Liver (tissue), 9 donors: ENCODE results near the gene SYT5. TPM values are rescaled to one million over a fixed set of nuclear protein-coding genes. Genes with fewer than 3 reads are reported as not detected.
"Not testable (repeated sequence)": the region's sequence is repeated elsewhere in the genome, so short reads cannot be mapped to it uniquely, and the experiment has no call there.

Experiments used
- DNase-seq: peaks from one replicate; pipeline ENCODE4 v3.0.0-alpha.2; 2017; ENCODE audit warnings: low spot score
- H3K27ac ChIP-seq, 2 donors: one replicate each; pipeline ENCODE4 v1.7.0; 2013; ENCODE audit warnings: inconsistent platforms in 2 of 2, low read length in 2 of 2, control low read depth in 1 of 2, low read depth in 1 of 2, mild to moderate bottlenecking in 1 of 2
- H3K27me3 ChIP-seq, 4 donors: one replicate each; pipeline versions ENCODE4 v1.6.1 to v1.7.0; 2013; ENCODE audit warnings: low read length in 3 of 4, inconsistent platforms in 1 of 4, mild to moderate bottlenecking in 1 of 4, moderate library complexity in 1 of 4; ENCODE audit not compliant: control insufficient read depth in 4 of 4, insufficient read depth in 4 of 4
- H3K36me3 ChIP-seq, 4 donors: one replicate each; pipeline versions ENCODE4 v1.6.1 to v1.7.0; 2013; ENCODE audit warnings: low read length in 3 of 4, mild to moderate bottlenecking in 3 of 4, low read depth in 1 of 4, moderate library complexity in 1 of 4; ENCODE audit not compliant: control insufficient read depth in 4 of 4, insufficient read depth in 3 of 4
- H3K4me1 ChIP-seq, 4 donors: one replicate each; pipeline versions ENCODE4 v1.6.1 to v1.7.0; 2013; ENCODE audit warnings: low read length in 3 of 4, mild to moderate bottlenecking in 3 of 4, moderate library complexity in 1 of 4; ENCODE audit not compliant: control insufficient read depth in 4 of 4, insufficient read depth in 4 of 4
- H3K4me3 ChIP-seq, 3 donors: one replicate each; pipeline versions ENCODE4 v1.6.1 to v1.7.0; 2013; ENCODE audit warnings: low read length in 3 of 3, control low read depth in 1 of 3, low read depth in 1 of 3, mild to moderate bottlenecking in 1 of 3
- H3K9ac ChIP-seq, 2 donors: one replicate each; pipeline ENCODE4 v1.7.0; 2013; ENCODE audit warnings: low read length in 2 of 2, mild to moderate bottlenecking in 2 of 2, moderate library complexity in 2 of 2, control low read depth in 1 of 2, low read depth in 1 of 2
- H3K9me3 ChIP-seq, 4 donors: one replicate each; pipeline versions ENCODE4 v1.6.1 to v1.7.0; 2013; ENCODE audit warnings: low read length in 3 of 4; ENCODE audit not compliant: control insufficient read depth in 4 of 4
- ATF3 ChIP-seq: IDR thresholded peaks from 2 replicates; pipeline ENCODE4 v1.6.1; 2016; ENCODE audit warnings: antibody characterized with exemption
- CTCF ChIP-seq: fragments of 150-350 bp; IDR thresholded peaks from 2 replicates; pipeline ENCODE4 v1.5.1; 2017; ENCODE audit warnings: improper control_type of control experiment, low read depth, low read length; ENCODE audit not compliant: missing input control
- EGR1 ChIP-seq, 2 donors: IDR thresholded peaks; 2 replicates each; pipeline ENCODE4 v1.6.1; 2016 to 2018; ENCODE audit warnings: antibody characterized with exemption in 2 of 2, low read depth in 2 of 2
- FOXA1 ChIP-seq: IDR thresholded peaks from 2 replicates; pipeline ENCODE4 v1.6.1; 2016; ENCODE audit warnings: antibody characterized with exemption
- FOXA2 ChIP-seq: IDR thresholded peaks from 2 replicates; pipeline ENCODE4 v1.6.1; 2016; ENCODE audit warnings: antibody characterized with exemption
- GABPA ChIP-seq, 2 donors: IDR thresholded peaks in 1 of 2; conservative IDR thresholded peaks in 1 of 2; 2 replicates each; pipeline ENCODE4 v1.6.1; 2016; ENCODE audit warnings: antibody characterized with exemption in 2 of 2, mild to moderate bottlenecking in 1 of 2, moderate library complexity in 1 of 2
- HNF4A ChIP-seq, 2 donors: conservative IDR thresholded peaks; 2 replicates each; pipeline ENCODE4 v1.6.1; 2016; ENCODE audit warnings: antibody characterized with exemption in 2 of 2, mild to moderate bottlenecking in 2 of 2
- HNF4G ChIP-seq: IDR thresholded peaks from 2 replicates; pipeline ENCODE4 v1.6.1; 2016; ENCODE audit warnings: antibody characterized with exemption
- NR2F2 ChIP-seq: IDR thresholded peaks from 2 replicates; pipeline ENCODE4 v1.6.1; 2016; ENCODE audit warnings: antibody characterized with exemption
- RAD21 ChIP-seq, 2 donors: IDR thresholded peaks; 2 replicates each; pipeline ENCODE4 v1.6.1; 2016; ENCODE audit warnings: antibody characterized with exemption in 2 of 2, mild to moderate bottlenecking in 2 of 2
- RXRA ChIP-seq, 2 donors: IDR thresholded peaks; 2 replicates each; pipeline ENCODE4 v1.6.1; 2017 to 2018; ENCODE audit warnings: antibody characterized with exemption in 2 of 2, mild to moderate bottlenecking in 1 of 2
- SP1 ChIP-seq: IDR thresholded peaks from 2 replicates; pipeline ENCODE4 v1.6.1; 2018; ENCODE audit warnings: antibody characterized with exemption, mild to moderate bottlenecking
- TAF1 ChIP-seq: conservative IDR thresholded peaks from 2 replicates; pipeline ENCODE4 v1.6.1; 2016; ENCODE audit warnings: antibody characterized with exemption, mild to moderate bottlenecking
- ZBTB33 ChIP-seq: IDR thresholded peaks from 2 replicates; pipeline ENCODE4 v1.6.1; 2016; ENCODE audit warnings: antibody characterized with exemption
- WGBS: extraction: QIAGEN DNeasy Blood & Tissue Kit; methylation state at CpG from one replicate; pipeline ENCODE4 v1.1.7; 2013; 5-methylcytosine and 5-hydroxymethylcytosine counted together
- polyA plus RNA-seq, 2 donors: library from polyadenylated mRNA; stranded (reverse) in 1 of 2; unstranded in 1 of 2; fragments of 200-250 nt in 1 of 2; fragments of >200 nt in 1 of 2; fragmentation: Nextera tagmentation in 1 of 2; extraction: Ambion mirVana in 1 of 2; gene quantifications; one replicate each; pipeline versions ENCODE4 v1.2.1 to v1.2.3, GENCODE V29; 2013 to 2015
- total RNA-seq, 2 donors: library from RNA; depleted of rRNA; stranded (reverse); fragments of >200 nt; gene quantifications; one replicate each; pipeline ENCODE4 v1.2.3, GENCODE V29; 2014
- donor health status: healthy.
- donor health status: healthy.
- donor health status: healthy.
- donor health status: healthy.
- donor health status: healthy.

SYT5 gene
- total and polyA plus RNA-seq, 4 donors: under 0.01 TPM; not detected in 3

GRCh38 chr19:55225415-55225958 lies 45.4 kb upstream of the SYT5 start:
- H3K4me1 ChIP-seq: peaks cover 5 to 29% (median 23%) of the 10 kb centered on the region in 4 donors
- H3K9ac ChIP-seq: no peak overlapping the region
- H3K4me3 ChIP-seq: no peak overlapping the region
- no peak for TF ChIP-seq RAD21 (IDR thresholded peaks at IDR 0.05)
- TF ChIP-seq RXRA (IDR thresholded peaks at IDR 0.05): no peak
- no peak for TF ChIP-seq HNF4A (conservative IDR thresholded peaks at IDR 0.05)
- TF ChIP-seq SP1: no peak
- TF ChIP-seq EGR1 (IDR thresholded peaks at IDR 0.05; ENCODE audit: low read depth in 2 of 2): no peak
- DNase-seq: no peak
- no peak overlapping the region for H3K27ac ChIP-seq
- H3K36me3 ChIP-seq: peaks cover 0 to 5% (median 4%) of the 10 kb centered on the region in 4 donors
- 94% methylated on average over 7 of the region's 7 CpGs for WGBS
- no peaks in the 10 kb centered on the region for H3K27me3 ChIP-seq
- no peaks in the 10 kb centered on the region for H3K9me3 ChIP-seq

- not testable (repeated sequence) for H3K4me3 ChIP-seq, H3K27ac ChIP-seq, H3K36me3 ChIP-seq, H3K27me3 ChIP-seq, DNase-seq, H3K9ac ChIP-seq, H3K9me3 ChIP-seq
- H3K4me1 ChIP-seq: peaks cover 3 to 25% (median 22%) of the 10 kb centered on the region in 4 donors
- 87% methylated on average over 11 of the region's 11 CpGs for WGBS
Observed at GRCh38 chr19:55224679-55225414, 44.8 kb upstream of the SYT5 start.

- H3K36me3 ChIP-seq: peaks cover 0 to 4% (median 1%) of the 10 kb centered on the region in 4 donors
- no peak overlapping the region for H3K9ac ChIP-seq
- no peaks in the 10 kb centered on the region for H3K9me3 ChIP-seq
- DNase-seq: no peak
- no peak overlapping the region for H3K27ac ChIP-seq
- H3K4me1 ChIP-seq: peaks cover 2 to 18% (median 15%) of the 10 kb centered on the region in 4 donors
- H3K4me3 ChIP-seq: no peak overlapping the region
- no peak for TF ChIP-seq FOXA1
- no peak for TF ChIP-seq HNF4G
- TF ChIP-seq RAD21 (IDR thresholded peaks at IDR 0.05): no peak
- TF ChIP-seq RXRA (IDR thresholded peaks at IDR 0.05): no peak
- no peak for TF ChIP-seq EGR1 (IDR thresholded peaks at IDR 0.05; ENCODE audit: low read depth in 2 of 2)
- no peak for TF ChIP-seq TAF1
- no peak for TF ChIP-seq CTCF
- no peak for TF ChIP-seq FOXA2
- TF ChIP-seq NR2F2: no peak
- TF ChIP-seq GABPA (IDR thresholded peaks at IDR 0.05 in 1 of 2, conservative IDR thresholded peaks at IDR 0.05 in 1 of 2): no peak
- no peak for TF ChIP-seq ATF3
- no peak for TF ChIP-seq HNF4A (conservative IDR thresholded peaks at IDR 0.05)
- TF ChIP-seq ZBTB33: no peak
- no peak for TF ChIP-seq SP1
- H3K27me3 ChIP-seq: no peaks in the 10 kb centered on the region
- WGBS: 83% methylated on average over 26 of the region's 26 CpGs
Observed at GRCh38 chr19:55224038-55224665, 44.1 kb upstream of the SYT5 start.
